Measurements from ENCODE around the gene MYL12B. TPM values are rescaled to one million over a fixed set of nuclear protein-coding genes. Genes with fewer than 3 reads are reported as not detected.
"Not testable (repeated sequence)": the region's sequence is repeated elsewhere in the genome, so short reads cannot be mapped to it uniquely, and the experiment has no call there.

The MYL12B gene
- total RNA-seq, 1 experiment from 2014 or later = 460 TPM

GRCh38 chr18:3297025-3297984 lies 35.4 kb downstream of the MYL12B start:
- DNase-seq (ENCODE audit: low spot score) = peak; percentile 97

GRCh38 chr18:3304832-3305231 lies 42.9 kb downstream of the MYL12B start:
- no peak for DNase-seq (ENCODE audit: low spot score)

DNA sequence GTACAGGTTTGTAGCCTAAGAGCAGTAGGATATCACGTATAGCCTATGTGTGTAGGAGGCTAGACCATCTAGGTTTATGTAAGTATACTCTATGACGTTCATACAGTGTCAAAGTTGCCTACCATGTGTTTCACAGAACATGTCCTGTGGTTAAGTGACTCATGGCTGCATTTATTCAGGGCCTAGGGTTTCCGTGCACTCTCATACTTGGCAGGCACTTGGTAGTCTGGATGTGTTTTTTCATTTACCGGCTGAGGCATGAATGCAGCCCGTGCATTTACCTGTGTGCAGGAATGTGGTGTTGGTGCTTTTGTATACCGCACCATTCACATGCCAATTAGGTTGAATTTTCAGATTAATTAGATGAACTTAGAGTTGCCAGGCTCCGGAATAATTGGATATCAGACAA lies 43.4 kb downstream of the MYL12B start:
- DNase-seq (ENCODE audit: low spot score) = peak; percentile 97

- peak; percentile 31 for DNase-seq (ENCODE audit: low spot score)
These were observed 44.0 kb downstream of the MYL12B start for GRCh38 chr18:3305933-3306332.

GRCh38 chr18:3306391-3306790 lies 44.5 kb downstream of the MYL12B start:
- DNase-seq (ENCODE audit: low spot score) = no peak

- no peak for DNase-seq (ENCODE audit: low spot score)
These were observed 51.8 kb downstream of the MYL12B start for GRCh38 chr18:3313685-3314084.

GRCh38 chr18:3315344-3315743 lies 53.4 kb downstream of the MYL12B start:
- not testable (repeated sequence) for DNase-seq (ENCODE audit: low spot score)

- DNase-seq (ENCODE audit: low spot score) = no peak
These were observed 57.5 kb downstream of the MYL12B start for GRCh38 chr18:3319399-3319798.

DNA sequence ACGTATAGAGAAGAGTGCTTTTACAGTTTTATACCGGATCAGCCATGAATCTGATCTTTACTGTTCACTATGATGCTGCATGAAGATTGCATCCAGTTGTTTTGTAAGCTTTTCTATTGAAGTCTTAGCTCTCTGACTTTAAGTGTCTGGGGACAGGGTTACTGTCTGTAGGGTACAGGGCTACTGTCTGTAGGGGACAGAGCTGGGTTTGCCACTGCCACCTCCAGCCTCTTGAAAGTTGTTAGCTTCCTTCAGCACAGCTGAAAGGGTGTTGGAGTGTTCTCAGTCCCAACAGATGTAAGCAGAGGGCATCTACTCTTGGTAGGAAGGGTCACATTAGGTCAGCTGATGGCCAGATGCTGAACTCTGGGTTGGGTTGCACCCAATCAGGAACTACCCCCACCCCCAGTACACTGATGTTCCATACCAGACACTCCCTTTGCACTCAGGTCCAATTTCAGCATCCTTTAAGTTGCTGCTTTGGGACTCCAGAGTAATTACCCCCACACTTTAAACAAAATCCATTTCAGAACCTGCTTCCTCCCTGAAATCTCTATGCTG lies 58.0 kb downstream of the MYL12B start:
- no peak for DNase-seq (ENCODE audit: low spot score)

- DNase-seq (ENCODE audit: low spot score) = peak; percentile 65
These were observed 59.3 kb downstream of the MYL12B start for GRCh38 chr18:3321133-3321812.

DNA sequence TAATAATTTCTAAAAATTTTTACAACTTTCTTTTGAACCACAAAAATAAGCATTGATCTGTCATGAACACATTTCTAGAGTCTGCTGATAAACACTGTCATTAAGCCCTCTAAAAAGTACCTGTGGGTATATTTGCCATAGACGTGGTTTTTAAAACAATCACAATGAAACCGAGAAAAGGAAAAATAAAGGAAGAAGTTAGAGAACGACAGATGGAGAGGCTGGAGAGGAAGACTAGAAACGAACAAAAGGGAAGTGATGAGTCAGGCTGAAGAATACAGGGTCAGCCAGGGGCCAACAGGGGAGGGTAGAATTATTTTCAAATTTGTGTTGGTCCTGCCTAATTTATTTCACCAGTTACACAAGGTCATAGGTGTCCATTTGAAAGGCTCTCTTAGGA lies 62.0 kb downstream of the MYL12B start:
- no peak for DNase-seq (ENCODE audit: low spot score)

Other genes starting within 250 kb of the MYL12B start
- 17.1 and 21.6 TPM in 2 replicates for gene LPIN2, start 249.0 kb upstream of the MYL12B start, total RNA-seq (2014; rRNA removed; shearing (Covaris generic))
- 0.02 TPM in 1 of 2 replicates, not detected in the other for gene MYOM1, start 42.2 kb upstream of the MYL12B start, total RNA-seq (2014; rRNA removed; shearing (Covaris generic))
- 437 and 447 TPM in 2 replicates for gene MYL12A, start 14.3 kb upstream of the MYL12B start, total RNA-seq (2014; rRNA removed; shearing (Covaris generic))
- 126 and 127 TPM in 2 replicates for gene TGIF1, start 188.0 kb downstream of the MYL12B start, total RNA-seq (2014; rRNA removed; shearing (Covaris generic))